Stimulated activated CD4-positive, alpha-beta T cell treated with anti-CD3 and anti-CD28 coated beads, Interleukin-1b, Interleukin-23, amount 100 ng/mL, for 4 hours (primary cell): ENCODE data around the gene MPHOSPH9.
"Not testable (repeated sequence)": the region's sequence is repeated elsewhere in the genome, so short reads cannot be mapped to it uniquely, and the experiment has no call there.

Source experiments
- DNase-seq, 2 donors: peaks; one replicate each; pipeline ENCODE4 v3.0.0-alpha.2; 2020; ENCODE audit warnings: low read depth in 2 of 2

The MPHOSPH9 gene

GRCh38 chr12:123227581-123228258 is 5.2 kb downstream of the MPHOSPH9 start:
- DNase-seq = no peak

- no peak for DNase-seq
Observed at GRCh38 chr12:123225443-123225842, 7.5 kb downstream of the MPHOSPH9 start.

GRCh38 chr12:123223241-123223668 is 9.7 kb downstream of the MPHOSPH9 start:
- peak; percentile 17 to 24 for DNase-seq

GRCh38 chr12:123207815-123208214 is 25.1 kb downstream of the MPHOSPH9 start:
- not testable (repeated sequence) for DNase-seq

GRCh38 chr12:123206794-123207193 is 26.1 kb downstream of the MPHOSPH9 start:
- not testable (repeated sequence) for DNase-seq

- no peak for DNase-seq
Observed at GRCh38 chr12:123200414-123200813, 32.5 kb downstream of the MPHOSPH9 start.

- no peak for DNase-seq
Observed at GRCh38 chr12:123199936-123200335, 33.0 kb downstream of the MPHOSPH9 start.

- no peak for DNase-seq
Observed at GRCh38 chr12:123187637-123188036, 45.3 kb downstream of the MPHOSPH9 start.

GRCh38 chr12:123180171-123180570 is 52.8 kb downstream of the MPHOSPH9 start:
- no peak for DNase-seq

- no peak for DNase-seq
Observed at GRCh38 chr12:123171967-123172366, 61.0 kb downstream of the MPHOSPH9 start.

- DNase-seq = no peak
Observed at GRCh38 chr12:123167329-123167728, 65.6 kb downstream of the MPHOSPH9 start.

- no peak for DNase-seq
Observed at GRCh38 chr12:123165537-123165936, 67.4 kb downstream of the MPHOSPH9 start.

GRCh38 chr12:123164710-123165261 is 68.2 kb downstream of the MPHOSPH9 start:
- no peak for DNase-seq

GRCh38 chr12:123164222-123164621 is 68.7 kb downstream of the MPHOSPH9 start:
- no peak for DNase-seq

GRCh38 chr12:123163227-123163626 is 69.7 kb downstream of the MPHOSPH9 start:
- DNase-seq = no peak

- no peak for DNase-seq
Observed at GRCh38 chr12:123160801-123161487, 72.0 kb downstream of the MPHOSPH9 start.

GRCh38 chr12:123153906-123154305 is 79.0 kb downstream of the MPHOSPH9 start:
- DNase-seq = no peak

GRCh38 chr12:123152833-123153232 is 80.1 kb downstream of the MPHOSPH9 start:
- DNase-seq = no peak

GRCh38 chr12:123151457-123152454 is 81.2 kb downstream of the MPHOSPH9 start:
- DNase-seq = no peak

- peak; percentile 37 to 62 for DNase-seq
Observed at GRCh38 chr12:123150744-123151456, 82.0 kb downstream of the MPHOSPH9 start, which contains the start of gene PITPNM2. TSS of gene PITPNM2 (minus strand) at chr12:123151090. CDS start at chr12:123034590, 116,500 bp downstream.

GRCh38 chr12:123150275-123150743 is 82.6 kb downstream of the MPHOSPH9 start:
- peak in 1 of 2 donors; percentile 6 for DNase-seq
